ENCODE data around the gene ST8SIA5.

GRCh38 chr18:46728219-46728930 lies 28.5 kb downstream of the ST8SIA5 start:
- TF ChIP-seq YY1 (IDR thresholded peaks at IDR 0.05; ENCODE audit: low read depth): no peak
- no peak for TF ChIP-seq RAD21 (IDR thresholded peaks at IDR 0.05; ENCODE audit: low read depth)
- no peak for TF ChIP-seq USF1 (IDR thresholded peaks at IDR 0.05)
- TF ChIP-seq MAX (IDR thresholded peaks at IDR 0.05): no peak
- no peak for TF ChIP-seq TCF12 (IDR thresholded peaks at IDR 0.05; ENCODE audit: low read depth)
- TF ChIP-seq TAF1 (IDR thresholded peaks at IDR 0.05; ENCODE audit: low read depth): no peak
- TF ChIP-seq EP300 (IDR thresholded peaks at IDR 0.05; ENCODE audit: borderline replicate concordance): no peak
- no peak for TF ChIP-seq EGR1 (IDR thresholded peaks at IDR 0.05)
- no peak for TF ChIP-seq REST (IDR thresholded peaks at IDR 0.05; ENCODE audit: low read depth)
- no peak for TF ChIP-seq FOXM1 (IDR thresholded peaks at IDR 0.05; ENCODE audit: borderline replicate concordance, low read depth)
